Measurements from ENCODE around the gene ANKRD1.

Gene ANKRD1

DNA sequence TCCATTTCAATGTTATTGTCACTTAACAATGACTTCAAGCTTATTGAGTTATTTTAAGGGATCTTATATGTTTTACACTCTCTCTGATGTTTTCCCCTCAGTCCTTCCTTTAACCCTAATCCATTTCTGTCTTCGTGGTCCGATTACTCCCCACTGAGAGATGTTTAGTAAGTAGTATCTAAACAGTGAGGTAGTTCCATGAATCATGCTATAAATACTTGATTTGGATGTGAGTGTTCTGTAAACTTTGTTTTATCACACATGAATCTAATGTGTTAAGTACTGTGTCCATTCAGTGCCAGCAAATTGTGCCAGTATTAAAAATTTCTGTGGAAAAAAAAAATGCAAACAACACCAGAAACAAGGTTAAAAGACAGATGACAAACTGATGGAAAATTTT, 30.5 kb downstream of the ANKRD1 start:
- ATAC-seq: no peak
- TF ChIP-seq ESRRG (CRISPR knock-in tag; IDR thresholded peaks at IDR 0.05): no peak
- TF ChIP-seq BACH2 (CRISPR knock-in tag; IDR thresholded peaks at IDR 0.05; ENCODE audit: borderline replicate concordance): no peak
- TF ChIP-seq ZFP30 (CRISPR knock-in tag; IDR thresholded peaks at IDR 0.05): no peak
- no peak for TF ChIP-seq RARB (CRISPR knock-in tag; IDR thresholded peaks at IDR 0.05)
- no peak for TF ChIP-seq ZNF8 (CRISPR knock-in tag; IDR thresholded peaks at IDR 0.05)
- no peak for TF ChIP-seq TCF4 (CRISPR knock-in tag; IDR thresholded peaks at IDR 0.05; ENCODE audit: borderline replicate concordance)
- no peak for TF ChIP-seq POU6F1 (CRISPR knock-in tag; IDR thresholded peaks at IDR 0.05; ENCODE audit: borderline replicate concordance, low read depth)
- no peak for TF ChIP-seq CSDC2 (CRISPR knock-in tag; IDR thresholded peaks at IDR 0.05)
- no peak for TF ChIP-seq TSHZ2 (CRISPR knock-in tag; IDR thresholded peaks at IDR 0.05)
- no peak for TF ChIP-seq GLIS3 (CRISPR knock-in tag; IDR thresholded peaks at IDR 0.05)
- no peak for TF ChIP-seq CREB5 (CRISPR knock-in tag; IDR thresholded peaks at IDR 0.05; ENCODE audit: low read depth)
- TF ChIP-seq SNAI2 (CRISPR knock-in tag; IDR thresholded peaks at IDR 0.05): no peak

DNA sequence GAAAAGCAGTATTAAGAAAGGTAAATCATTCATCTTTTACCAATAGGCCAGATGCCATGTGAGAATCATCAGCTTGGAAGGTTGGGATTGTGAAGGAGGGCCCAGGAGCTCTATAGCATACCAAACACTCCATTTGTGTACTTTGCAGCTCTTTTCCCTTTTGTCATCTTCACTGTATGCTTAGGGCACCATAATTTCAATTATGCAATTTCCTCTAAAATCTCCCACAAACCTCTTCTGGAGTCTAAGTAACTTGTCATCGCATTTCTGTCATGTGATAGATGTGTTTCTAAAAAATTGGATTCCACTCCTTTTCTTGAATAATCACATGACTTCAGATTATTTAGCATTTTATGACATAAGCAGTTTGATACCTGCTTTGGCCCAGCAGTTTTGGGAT, 31.3 kb downstream of the ANKRD1 start:
- ATAC-seq: no peak
- TF ChIP-seq POU6F1 (CRISPR knock-in tag; IDR thresholded peaks at IDR 0.05; ENCODE audit: borderline replicate concordance, low read depth) (no peak), RARB (CRISPR knock-in tag; IDR thresholded peaks at IDR 0.05) (no peak), ESRRG (CRISPR knock-in tag; IDR thresholded peaks at IDR 0.05) (no peak), PPARA (CRISPR knock-in tag; IDR thresholded peaks at IDR 0.05; ENCODE audit: borderline replicate concordance) (no peak), ZFP3 (CRISPR knock-in tag; IDR thresholded peaks at IDR 0.05) (no peak), ZFP30 (CRISPR knock-in tag; IDR thresholded peaks at IDR 0.05) (no peak), CSRNP3 (CRISPR knock-in tag; IDR thresholded peaks at IDR 0.05) (no peak), ZNF565 (CRISPR knock-in tag; conservative IDR thresholded peaks at IDR 0.05; ENCODE audit: low read depth) (no peak)

DNA sequence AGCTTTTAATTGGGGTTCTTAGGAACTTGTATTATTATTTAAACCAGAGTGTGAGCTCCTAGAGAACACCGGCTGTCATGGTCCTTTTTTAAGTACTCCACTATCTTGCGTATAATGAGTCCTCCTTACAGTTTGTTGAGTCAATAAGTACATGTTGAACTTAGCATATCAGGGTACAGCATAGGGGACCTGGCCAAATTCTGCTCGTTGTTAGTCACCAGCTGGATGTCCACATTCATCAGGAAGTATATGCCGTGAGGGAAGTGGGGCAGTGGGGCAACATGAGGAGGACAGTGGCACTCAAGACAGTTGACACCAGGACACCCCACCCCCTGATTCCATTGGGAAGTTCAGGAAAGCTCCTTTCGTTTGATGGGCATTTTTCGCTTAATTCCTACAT, 32.5 kb downstream of the ANKRD1 start:
- ATAC-seq: no peak
- TF ChIP-seq ZNF70 (CRISPR knock-in tag; IDR thresholded peaks at IDR 0.05): no peak
- no peak for TF ChIP-seq PPARA (CRISPR knock-in tag; IDR thresholded peaks at IDR 0.05; ENCODE audit: borderline replicate concordance)
- no peak for TF ChIP-seq TCF4 (CRISPR knock-in tag; IDR thresholded peaks at IDR 0.05; ENCODE audit: borderline replicate concordance)
- TF ChIP-seq CREB5 (CRISPR knock-in tag; IDR thresholded peaks at IDR 0.05; ENCODE audit: low read depth): no peak

DNA sequence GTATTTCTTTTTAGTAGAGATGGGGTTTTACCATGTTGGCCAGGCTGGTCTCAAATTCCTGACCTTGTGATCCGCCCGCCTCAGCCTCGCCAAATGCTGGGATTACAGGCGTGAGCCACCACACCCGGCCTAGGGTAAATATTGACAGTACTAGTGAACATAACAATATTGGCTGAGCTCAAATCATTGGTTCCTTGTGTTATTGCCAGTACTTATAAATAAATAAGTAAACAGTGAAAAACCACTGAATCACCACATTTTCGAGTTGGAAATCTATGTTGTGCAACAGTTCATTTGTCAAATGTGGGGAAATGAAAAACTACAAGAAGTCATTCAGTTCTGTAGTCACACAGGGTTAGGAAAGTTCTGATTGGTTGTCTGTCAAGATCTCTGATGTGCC, 33.3 kb downstream of the ANKRD1 start:
- no peak for ATAC-seq
- no peak for TF ChIP-seq BACH2 (CRISPR knock-in tag; IDR thresholded peaks at IDR 0.05; ENCODE audit: borderline replicate concordance)
- TF ChIP-seq, protein P1, sequence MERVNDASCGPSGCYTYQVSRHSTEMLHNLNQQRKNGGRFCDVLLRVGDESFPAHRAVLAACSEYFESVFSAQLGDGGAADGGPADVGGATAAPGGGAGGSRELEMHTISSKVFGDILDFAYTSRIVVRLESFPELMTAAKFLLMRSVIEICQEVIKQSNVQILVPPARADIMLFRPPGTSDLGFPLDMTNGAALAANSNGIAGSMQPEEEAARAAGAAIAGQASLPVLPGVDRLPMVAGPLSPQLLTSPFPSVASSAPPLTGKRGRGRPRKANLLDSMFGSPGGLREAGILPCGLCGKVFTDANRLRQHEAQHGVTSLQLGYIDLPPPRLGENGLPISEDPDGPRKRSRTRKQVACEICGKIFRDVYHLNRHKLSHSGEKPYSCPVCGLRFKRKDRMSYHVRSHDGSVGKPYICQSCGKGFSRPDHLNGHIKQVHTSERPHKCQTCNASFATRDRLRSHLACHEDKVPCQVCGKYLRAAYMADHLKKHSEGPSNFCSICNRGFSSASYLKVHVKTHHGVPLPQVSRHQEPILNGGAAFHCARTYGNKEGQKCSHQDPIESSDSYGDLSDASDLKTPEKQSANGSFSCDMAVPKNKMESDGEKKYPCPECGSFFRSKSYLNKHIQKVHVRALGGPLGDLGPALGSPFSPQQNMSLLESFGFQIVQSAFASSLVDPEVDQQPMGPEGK (CRISPR knock-in tag; IDR thresholded peaks at IDR 0.05; ENCODE audit: borderline replicate concordance): no peak
- TF ChIP-seq CSRNP3 (CRISPR knock-in tag; IDR thresholded peaks at IDR 0.05): no peak
- TF ChIP-seq PPARA (CRISPR knock-in tag; IDR thresholded peaks at IDR 0.05; ENCODE audit: borderline replicate concordance): no peak
- TF ChIP-seq ZFP30 (CRISPR knock-in tag; IDR thresholded peaks at IDR 0.05): no peak
- TF ChIP-seq ISL1 (CRISPR knock-in tag; IDR thresholded peaks at IDR 0.05): no peak
- TF ChIP-seq ZNF8 (CRISPR knock-in tag; IDR thresholded peaks at IDR 0.05): no peak
- TF ChIP-seq POU6F1 (CRISPR knock-in tag; IDR thresholded peaks at IDR 0.05; ENCODE audit: borderline replicate concordance, low read depth): no peak

Measured in SK-N-SH treated with all-trans-retinoic acid at 6 μM for 48 hours (cell line).